ENCODE measurements around the gene PHF12. TPM values are rescaled to one million over a fixed set of nuclear protein-coding genes. Genes with fewer than 3 reads are reported as not detected.

PHF12 gene
- total RNA-seq, 1 experiment from 2014 or later = 35.7 TPM

GRCh38 chr17:28955408-28955807 lies 4.1 kb upstream of the PHF12 start:
- H3K4me1 ChIP-seq (ENCODE audit: control insufficient read depth in 1 of 2, insufficient read depth in 2 of 2, low read length in 2 of 2) = peaks cover 7 to 16% of the 10 kb centered on the region in 2 experiments; a peak in 3 of 4 replicates
- DNase-seq (ENCODE audit: low read depth, low spot score) = no peak
- RAD21 ChIA-PET (ENCODE audit: low non-redundant PET in 1 of 2, low total read pairs in 2 of 2, uncharacterized antibody in 2 of 2, unreplicated experiment in 2 of 2) = no interaction called here
- H3K79me2 ChIP-seq (ENCODE audit: insufficient read depth, low read length) = peaks cover 5% of the 10 kb centered on the region
- no peak overlapping the region for H3K9ac ChIP-seq (ENCODE audit: low read length)
- no peak overlapping the region for H3K4me3 ChIP-seq (replicated peaks in 1 of 2; ENCODE audit: low read depth in 1 of 2, low read length in 2 of 2)
- ATAC-seq = no peak
- no peak overlapping the region for H3K27ac ChIP-seq (ENCODE audit: low read depth, low read length)
- no peak overlapping the region for H3K4me2 ChIP-seq (ENCODE audit: low read length)
- no peaks in the 10 kb centered on the region for H4K20me1 ChIP-seq (ENCODE audit: insufficient read depth)
- H3K9me2 ChIP-seq (ENCODE audit: insufficient read depth) = no peaks in the 10 kb centered on the region
- no peak for TF ChIP-seq CBX3 (IDR thresholded peaks at IDR 0.05; ENCODE audit: low read depth)
- no peak for TF ChIP-seq JUND (IDR thresholded peaks at IDR 0.05)
- no peak for TF ChIP-seq EZH2 (IDR thresholded peaks at IDR 0.05)
- TF ChIP-seq EZH2phosphoT487 (IDR thresholded peaks at IDR 0.05; ENCODE audit: borderline replicate concordance) = no peak
- TF ChIP-seq ZBTB33 (IDR thresholded peaks at IDR 0.05; ENCODE audit: extremely low read depth, insufficient replicate concordance, low read length) = no peak
- TF ChIP-seq RAD21 (IDR thresholded peaks at IDR 0.05; ENCODE audit: low read depth) = no peak
- no peak for TF ChIP-seq YY1 (IDR thresholded peaks at IDR 0.05; ENCODE audit: extremely low read depth, insufficient replicate concordance, low read depth, low read length)
- TF ChIP-seq POLR2AphosphoS5 (IDR thresholded peaks at IDR 0.05; ENCODE audit: low read depth, low read length) = no peak
- no peak for TF ChIP-seq SRF (IDR thresholded peaks at IDR 0.05; ENCODE audit: low read depth)
- TF ChIP-seq REST (IDR thresholded peaks at IDR 0.05; ENCODE audit: low read depth) = no peak
- no peak for TF ChIP-seq ELF1 (IDR thresholded peaks at IDR 0.05; ENCODE audit: borderline replicate concordance, low read depth)
- TF ChIP-seq CEBPB (IDR thresholded peaks at IDR 0.05; ENCODE audit: low read depth) = no peak
- TF ChIP-seq CTCF (IDR thresholded peaks at IDR 0.05 in 2 of 3, conservative IDR thresholded peaks at IDR 0.05 in 1 of 3; ENCODE audit: borderline replicate concordance in 1 of 3, insufficient read depth in 1 of 3, low read depth in 2 of 3, low read length in 2 of 3) = no peak
- TF ChIP-seq SIN3A (IDR thresholded peaks at IDR 0.05; ENCODE audit: low read depth) = no peak
- TF ChIP-seq TCF7L2 (IDR thresholded peaks at IDR 0.05; ENCODE audit: borderline replicate concordance, extremely low read depth, insufficient read depth, insufficient read length) = no peak
- no peak for TF ChIP-seq MAX (IDR thresholded peaks at IDR 0.05)
- no peak for TF ChIP-seq ZFX (IDR thresholded peaks at IDR 0.05)
- no peak for TF ChIP-seq EGR1 (IDR thresholded peaks at IDR 0.05; ENCODE audit: low read depth)
- no peak for TF ChIP-seq ATF3 (IDR thresholded peaks at IDR 0.05)
- intact Hi-C loops (cut with micrococcal nuclease) = no loop called here
- CTCF ChIA-PET = no interaction called here
- no TSS peak for BruUV-seq (replicated peaks)
- H3K36me3 ChIP-seq (ENCODE audit: control insufficient read depth in 1 of 2, insufficient read depth in 2 of 2, low read length in 2 of 2) = no peaks in the 10 kb centered on the region
- H3K9me3 ChIP-seq (ENCODE audit: control insufficient read depth in 1 of 2, insufficient read depth in 1 of 2, low read depth in 1 of 2, low read length in 2 of 2) = no peaks in the 10 kb centered on the region
- no peak overlapping the region for H2AFZ ChIP-seq (ENCODE audit: low read depth, low read length, poor library complexity, severe bottlenecking)
- no peaks in the 10 kb centered on the region for H3K27me3 ChIP-seq (ENCODE audit: insufficient read depth, low read length)
- POLR2A ChIA-PET = no interaction called here
